Prostate gland (tissue), 2 donors: Measurements from ENCODE around the gene AIP.

Experiments
- POLR2A ChIP-seq: fragments of 450-650 bp; IDR thresholded peaks from one replicate; pipeline ENCODE4 v1.6.1; 2016; ENCODE audit warnings: antibody characterized with exemption, mild to moderate bottlenecking
- POLR2AphosphoS5 ChIP-seq: sonication (generic); formaldehyde crosslinking; IDR thresholded peaks from one replicate; pipeline ENCODE4 v1.6.1; 2017; ENCODE audit warnings: antibody characterized with exemption
- TF ChIP-seq, protein P1 (sequence below), 4 experiments: fragments of 200-600 bp in 2 of 4; fragments of 450-650 bp in 2 of 4; sonication (generic) in 2 of 4; IDR thresholded peaks; 1 replicate in 3 of 4; 2 replicates in 1 of 4; pipeline ENCODE4 v1.5.1; 2016 to 2019; ENCODE audit warnings: antibody characterized with exemption in 4 of 4, mild to moderate bottlenecking in 2 of 4, moderate library complexity in 2 of 4

DNA sequence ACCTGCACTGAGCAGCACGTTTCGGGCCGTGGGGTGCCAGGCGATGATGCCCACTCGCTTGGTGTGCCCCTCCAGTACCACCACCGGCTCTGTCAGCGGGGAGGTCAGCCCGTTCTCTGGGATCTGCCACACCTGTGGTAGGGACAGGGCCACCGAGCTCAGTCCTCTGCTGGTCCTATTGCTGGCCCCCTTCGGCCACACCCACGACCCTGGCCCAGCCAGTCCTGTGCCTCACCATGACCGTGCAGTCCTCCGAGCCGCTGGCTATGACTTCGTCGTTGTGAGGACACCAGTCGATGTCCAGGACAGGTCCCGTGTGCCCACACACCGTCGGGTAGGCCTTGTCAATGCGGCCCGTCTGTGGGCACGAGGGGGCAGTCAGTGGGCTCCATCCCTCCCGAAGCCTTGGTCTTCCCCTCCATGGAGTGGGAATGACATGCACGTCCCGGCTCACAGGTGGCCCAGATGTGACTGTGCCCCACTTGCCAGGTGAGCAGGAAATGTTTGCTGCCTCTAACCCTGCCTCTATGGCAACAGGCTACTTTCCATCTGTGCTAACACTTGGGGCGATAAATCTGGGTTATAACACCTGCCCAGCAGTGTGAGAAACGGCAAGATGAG is 41.0 kb upstream of the AIP start:
- TF ChIP-seq, protein P1, sequence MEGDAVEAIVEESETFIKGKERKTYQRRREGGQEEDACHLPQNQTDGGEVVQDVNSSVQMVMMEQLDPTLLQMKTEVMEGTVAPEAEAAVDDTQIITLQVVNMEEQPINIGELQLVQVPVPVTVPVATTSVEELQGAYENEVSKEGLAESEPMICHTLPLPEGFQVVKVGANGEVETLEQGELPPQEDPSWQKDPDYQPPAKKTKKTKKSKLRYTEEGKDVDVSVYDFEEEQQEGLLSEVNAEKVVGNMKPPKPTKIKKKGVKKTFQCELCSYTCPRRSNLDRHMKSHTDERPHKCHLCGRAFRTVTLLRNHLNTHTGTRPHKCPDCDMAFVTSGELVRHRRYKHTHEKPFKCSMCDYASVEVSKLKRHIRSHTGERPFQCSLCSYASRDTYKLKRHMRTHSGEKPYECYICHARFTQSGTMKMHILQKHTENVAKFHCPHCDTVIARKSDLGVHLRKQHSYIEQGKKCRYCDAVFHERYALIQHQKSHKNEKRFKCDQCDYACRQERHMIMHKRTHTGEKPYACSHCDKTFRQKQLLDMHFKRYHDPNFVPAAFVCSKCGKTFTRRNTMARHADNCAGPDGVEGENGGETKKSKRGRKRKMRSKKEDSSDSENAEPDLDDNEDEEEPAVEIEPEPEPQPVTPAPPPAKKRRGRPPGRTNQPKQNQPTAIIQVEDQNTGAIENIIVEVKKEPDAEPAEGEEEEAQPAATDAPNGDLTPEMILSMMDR (IDR thresholded peaks at IDR 0.05): no peak
- TF ChIP-seq POLR2A: no peak
- no peak for TF ChIP-seq POLR2AphosphoS5
